ENCODE results near the gene CASP10. TPM values are rescaled to one million over a fixed set of nuclear protein-coding genes. Genes with fewer than 3 reads are reported as not detected.

The CASP10 gene
- total and polyA plus RNA-seq, 2 of the 13 experiments (the other 11 are each of a cell fraction or from before 2014, with no cell fraction given) = 22.2 to 23.8 TPM

DNA sequence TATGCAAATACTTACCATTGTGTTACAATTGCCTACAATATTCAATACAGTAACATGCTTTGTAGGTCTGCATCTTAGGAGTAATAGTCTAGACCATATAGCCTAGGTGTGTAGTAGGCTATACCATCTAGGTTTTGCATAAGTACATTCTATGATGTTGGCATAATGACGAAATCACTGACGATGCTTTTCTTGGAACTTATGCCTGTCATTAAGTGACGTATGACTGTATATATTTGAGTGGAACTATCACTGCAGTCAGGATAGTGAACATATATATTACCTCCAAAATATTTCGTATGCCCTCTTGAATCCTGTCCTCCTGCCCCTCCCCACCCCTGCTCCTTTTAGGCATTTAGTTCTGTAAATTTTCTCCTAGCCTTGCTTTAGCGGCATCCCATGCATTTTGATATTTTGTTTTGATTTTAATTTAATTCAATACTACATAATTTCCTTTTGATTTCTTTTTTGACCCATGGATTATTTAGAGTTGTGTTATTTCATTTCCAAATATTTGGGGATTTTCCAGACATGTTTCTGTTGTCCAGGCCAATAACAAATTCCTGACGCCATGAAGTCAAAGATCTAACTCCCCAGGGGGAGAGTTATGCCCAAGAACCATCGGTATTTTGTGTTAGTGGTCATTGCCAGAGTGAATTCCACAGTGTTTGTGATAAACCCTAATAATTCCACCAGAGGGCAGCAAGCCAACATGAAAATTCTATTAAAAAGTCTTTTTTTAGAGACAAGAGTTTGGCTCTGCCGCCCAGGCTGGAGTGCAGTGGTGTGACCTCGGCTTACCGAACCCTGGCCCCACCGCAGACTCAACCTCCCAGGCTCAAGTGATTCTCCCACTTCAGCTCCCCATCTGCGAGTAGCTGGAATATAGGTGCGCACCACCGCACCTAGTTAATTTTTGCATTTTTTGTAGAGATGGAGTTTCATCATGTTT lies 53.2 kb downstream of the CASP10 start (continued):
- TF ChIP-seq, protein P1, sequence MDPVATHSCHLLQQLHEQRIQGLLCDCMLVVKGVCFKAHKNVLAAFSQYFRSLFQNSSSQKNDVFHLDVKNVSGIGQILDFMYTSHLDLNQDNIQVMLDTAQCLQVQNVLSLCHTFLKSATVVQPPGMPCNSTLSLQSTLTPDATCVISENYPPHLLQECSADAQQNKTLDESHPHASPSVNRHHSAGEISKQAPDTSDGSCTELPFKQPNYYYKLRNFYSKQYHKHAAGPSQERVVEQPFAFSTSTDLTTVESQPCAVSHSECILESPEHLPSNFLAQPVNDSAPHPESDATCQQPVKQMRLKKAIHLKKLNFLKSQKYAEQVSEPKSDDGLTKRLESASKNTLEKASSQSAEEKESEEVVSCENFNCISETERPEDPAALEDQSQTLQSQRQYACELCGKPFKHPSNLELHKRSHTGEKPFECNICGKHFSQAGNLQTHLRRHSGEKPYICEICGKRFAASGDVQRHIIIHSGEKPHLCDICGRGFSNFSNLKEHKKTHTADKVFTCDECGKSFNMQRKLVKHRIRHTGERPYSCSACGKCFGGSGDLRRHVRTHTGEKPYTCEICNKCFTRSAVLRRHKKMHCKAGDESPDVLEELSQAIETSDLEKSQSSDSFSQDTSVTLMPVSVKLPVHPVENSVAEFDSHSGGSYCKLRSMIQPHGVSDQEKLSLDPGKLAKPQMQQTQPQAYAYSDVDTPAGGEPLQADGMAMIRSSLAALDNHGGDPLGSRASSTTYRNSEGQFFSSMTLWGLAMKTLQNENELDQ (CRISPR knock-in tag; IDR thresholded peaks at IDR 0.05; ENCODE audit: borderline replicate concordance) = 0 out of 2 replicates have a peak, but pooled peaks have one; percentile 8
- TF ChIP-seq, protein P2, sequence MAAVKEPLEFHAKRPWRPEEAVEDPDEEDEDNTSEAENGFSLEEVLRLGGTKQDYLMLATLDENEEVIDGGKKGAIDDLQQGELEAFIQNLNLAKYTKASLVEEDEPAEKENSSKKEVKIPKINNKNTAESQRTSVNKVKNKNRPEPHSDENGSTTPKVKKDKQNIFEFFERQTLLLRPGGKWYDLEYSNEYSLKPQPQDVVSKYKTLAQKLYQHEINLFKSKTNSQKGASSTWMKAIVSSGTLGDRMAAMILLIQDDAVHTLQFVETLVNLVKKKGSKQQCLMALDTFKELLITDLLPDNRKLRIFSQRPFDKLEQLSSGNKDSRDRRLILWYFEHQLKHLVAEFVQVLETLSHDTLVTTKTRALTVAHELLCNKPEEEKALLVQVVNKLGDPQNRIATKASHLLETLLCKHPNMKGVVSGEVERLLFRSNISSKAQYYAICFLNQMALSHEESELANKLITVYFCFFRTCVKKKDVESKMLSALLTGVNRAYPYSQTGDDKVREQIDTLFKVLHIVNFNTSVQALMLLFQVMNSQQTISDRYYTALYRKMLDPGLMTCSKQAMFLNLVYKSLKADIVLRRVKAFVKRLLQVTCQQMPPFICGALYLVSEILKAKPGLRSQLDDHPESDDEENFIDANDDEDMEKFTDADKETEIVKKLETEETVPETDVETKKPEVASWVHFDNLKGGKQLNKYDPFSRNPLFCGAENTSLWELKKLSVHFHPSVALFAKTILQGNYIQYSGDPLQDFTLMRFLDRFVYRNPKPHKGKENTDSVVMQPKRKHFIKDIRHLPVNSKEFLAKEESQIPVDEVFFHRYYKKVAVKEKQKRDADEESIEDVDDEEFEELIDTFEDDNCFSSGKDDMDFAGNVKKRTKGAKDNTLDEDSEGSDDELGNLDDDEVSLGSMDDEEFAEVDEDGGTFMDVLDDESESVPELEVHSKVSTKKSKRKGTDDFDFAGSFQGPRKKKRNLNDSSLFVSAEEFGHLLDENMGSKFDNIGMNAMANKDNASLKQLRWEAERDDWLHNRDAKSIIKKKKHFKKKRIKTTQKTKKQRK (IDR thresholded peaks at IDR 0.05; ENCODE audit: low read length) = no peak
- TF ChIP-seq TAF15 (IDR thresholded peaks at IDR 0.05; ENCODE audit: low read depth, low read length, poor library complexity, severe bottlenecking) = no peak
- TF ChIP-seq THAP11 (CRISPR knock-in tag; IDR thresholded peaks at IDR 0.05) = 0 out of 2 replicates have a peak, but pooled peaks have one; percentile 33
- TF ChIP-seq, protein P3, sequence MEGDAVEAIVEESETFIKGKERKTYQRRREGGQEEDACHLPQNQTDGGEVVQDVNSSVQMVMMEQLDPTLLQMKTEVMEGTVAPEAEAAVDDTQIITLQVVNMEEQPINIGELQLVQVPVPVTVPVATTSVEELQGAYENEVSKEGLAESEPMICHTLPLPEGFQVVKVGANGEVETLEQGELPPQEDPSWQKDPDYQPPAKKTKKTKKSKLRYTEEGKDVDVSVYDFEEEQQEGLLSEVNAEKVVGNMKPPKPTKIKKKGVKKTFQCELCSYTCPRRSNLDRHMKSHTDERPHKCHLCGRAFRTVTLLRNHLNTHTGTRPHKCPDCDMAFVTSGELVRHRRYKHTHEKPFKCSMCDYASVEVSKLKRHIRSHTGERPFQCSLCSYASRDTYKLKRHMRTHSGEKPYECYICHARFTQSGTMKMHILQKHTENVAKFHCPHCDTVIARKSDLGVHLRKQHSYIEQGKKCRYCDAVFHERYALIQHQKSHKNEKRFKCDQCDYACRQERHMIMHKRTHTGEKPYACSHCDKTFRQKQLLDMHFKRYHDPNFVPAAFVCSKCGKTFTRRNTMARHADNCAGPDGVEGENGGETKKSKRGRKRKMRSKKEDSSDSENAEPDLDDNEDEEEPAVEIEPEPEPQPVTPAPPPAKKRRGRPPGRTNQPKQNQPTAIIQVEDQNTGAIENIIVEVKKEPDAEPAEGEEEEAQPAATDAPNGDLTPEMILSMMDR (CRISPR knock-in tag; IDR thresholded peaks at IDR 0.05) = peak; percentile 81
- TF ChIP-seq, protein P4, sequence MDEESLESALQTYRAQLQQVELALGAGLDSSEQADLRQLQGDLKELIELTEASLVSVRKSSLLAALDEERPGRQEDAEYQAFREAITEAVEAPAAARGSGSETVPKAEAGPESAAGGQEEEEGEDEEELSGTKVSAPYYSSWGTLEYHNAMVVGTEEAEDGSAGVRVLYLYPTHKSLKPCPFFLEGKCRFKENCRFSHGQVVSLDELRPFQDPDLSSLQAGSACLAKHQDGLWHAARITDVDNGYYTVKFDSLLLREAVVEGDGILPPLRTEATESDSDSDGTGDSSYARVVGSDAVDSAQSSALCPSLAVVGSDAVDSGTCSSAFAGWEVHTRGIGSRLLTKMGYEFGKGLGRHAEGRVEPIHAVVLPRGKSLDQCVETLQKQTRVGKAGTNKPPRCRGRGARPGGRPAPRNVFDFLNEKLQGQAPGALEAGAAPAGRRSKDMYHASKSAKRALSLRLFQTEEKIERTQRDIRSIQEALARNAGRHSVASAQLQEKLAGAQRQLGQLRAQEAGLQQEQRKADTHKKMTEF (CRISPR knock-in tag; IDR thresholded peaks at IDR 0.05) = 0 out of 2 replicates have a peak, but pooled peaks have one; percentile 42
- TF ChIP-seq ZEB1 (IDR thresholded peaks at IDR 0.05; ENCODE audit: insufficient replicate concordance, low read depth) = peak; percentile 28
- no peak for TF ChIP-seq SIN3A (IDR thresholded peaks at IDR 0.05; ENCODE audit: borderline replicate concordance, low read depth, low read length)
- TF ChIP-seq CEBPB (IDR thresholded peaks at IDR 0.05; ENCODE audit: borderline replicate concordance, low read depth, low read length) = peak; percentile 37; the same call in 1 of the 2 replicates
- TF ChIP-seq SMC3 (IDR thresholded peaks at IDR 0.05; ENCODE audit: low read length) = peak; percentile 77
- TF ChIP-seq IRF2 (CRISPR knock-in tag; IDR thresholded peaks at IDR 0.05) = peak; percentile 24; the same call in 1 of the 2 replicates
- no peak for TF ChIP-seq ZNF282 (IDR thresholded peaks at IDR 0.05; ENCODE audit: partially characterized antibody)
- TF ChIP-seq KLF6 (CRISPR knock-in tag; IDR thresholded peaks at IDR 0.05) = 0 out of 2 replicates have a peak, but pooled peaks have one; percentile 24
- TF ChIP-seq SATB2 (CRISPR knock-in tag; IDR thresholded peaks at IDR 0.05) = no peak
- no peak for TF ChIP-seq ZNF557 (CRISPR knock-in tag; IDR thresholded peaks at IDR 0.05)
- no peak for TF ChIP-seq BRCA1 (CRISPR knock-in tag; IDR thresholded peaks at IDR 0.05)
- peak; percentile 47; the same call in 1 of the 2 replicates for TF ChIP-seq ZNF501 (CRISPR knock-in tag; IDR thresholded peaks at IDR 0.05)
- 0 out of 2 replicates have a peak, but pooled peaks have one; percentile 34 for TF ChIP-seq SIX1 (CRISPR knock-in tag; IDR thresholded peaks at IDR 0.05; ENCODE audit: borderline replicate concordance)
- TF ChIP-seq LCORL (IDR thresholded peaks at IDR 0.05) = no peak
- peak; percentile 60 for TF ChIP-seq LCORL (CRISPR knock-in tag; IDR thresholded peaks at IDR 0.05)

Data from HepG2 (cell line).